HUDEP-2 (cell line): ENCODE data around the gene RPS6KA2.
A peak's percentile ranks its signal among the peaks of the same experiment; 100 is the strongest.

ENCODE experiments used
- DNase-seq, 76 experiments: peaks; one replicate each; lab custom pipeline; 2025; ENCODE audit not compliant: unreplicated experiment in 76 of 76; lab: John Stamatoyannopoulos, UW

Gene RPS6KA2

DNA sequence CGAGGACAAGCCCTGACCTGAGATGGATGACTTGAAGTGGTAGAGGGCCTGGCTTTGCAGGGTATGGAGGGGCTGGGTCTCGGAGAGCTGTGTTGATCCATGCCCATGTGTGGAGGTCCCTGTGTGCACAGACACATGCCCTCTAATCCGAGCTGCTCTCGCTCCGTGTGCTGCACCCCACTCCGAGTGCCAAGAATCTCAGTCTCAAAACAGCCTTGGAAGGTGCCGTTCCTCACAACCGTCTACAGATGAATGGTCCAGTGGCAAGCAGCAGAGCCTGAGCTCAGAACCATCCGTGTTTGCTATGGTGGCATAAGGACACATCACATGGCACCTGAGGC, 133.0 kb downstream of the RPS6KA2 start:
- DNase-seq = no peak

DNA sequence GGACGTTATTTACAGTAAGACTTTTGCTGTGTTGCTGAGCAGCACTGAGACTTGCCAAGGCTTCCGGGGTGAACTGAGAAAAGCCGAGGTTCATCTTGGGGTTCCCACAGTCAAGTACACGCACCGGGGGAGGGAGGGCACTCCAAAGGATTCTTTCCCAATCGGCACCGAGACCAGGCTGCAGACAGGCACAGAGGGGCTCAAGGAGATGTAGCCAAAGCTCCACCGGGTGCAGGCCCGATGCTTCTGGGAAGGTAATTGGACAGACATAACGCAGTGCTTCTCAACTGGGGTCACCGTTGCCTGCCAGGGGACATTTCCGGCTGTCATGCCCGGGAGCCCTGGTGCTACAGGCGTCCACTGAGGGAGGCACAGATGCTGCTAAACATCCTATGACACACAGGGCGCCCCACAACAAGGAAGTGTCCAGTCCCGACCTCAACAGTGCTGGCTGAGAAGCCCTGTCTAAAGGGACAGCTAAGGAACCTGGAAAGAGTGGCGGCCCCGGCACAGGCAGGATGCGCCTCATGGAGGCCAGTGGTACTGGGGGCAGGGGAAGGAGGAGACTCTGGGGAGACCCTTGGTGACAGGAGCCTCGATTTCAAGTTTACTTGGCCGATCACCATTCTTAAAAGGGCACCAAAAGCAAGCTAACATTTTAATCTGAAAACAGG, 133.5 kb downstream of the RPS6KA2 start:
- DNase-seq = no peak

DNA sequence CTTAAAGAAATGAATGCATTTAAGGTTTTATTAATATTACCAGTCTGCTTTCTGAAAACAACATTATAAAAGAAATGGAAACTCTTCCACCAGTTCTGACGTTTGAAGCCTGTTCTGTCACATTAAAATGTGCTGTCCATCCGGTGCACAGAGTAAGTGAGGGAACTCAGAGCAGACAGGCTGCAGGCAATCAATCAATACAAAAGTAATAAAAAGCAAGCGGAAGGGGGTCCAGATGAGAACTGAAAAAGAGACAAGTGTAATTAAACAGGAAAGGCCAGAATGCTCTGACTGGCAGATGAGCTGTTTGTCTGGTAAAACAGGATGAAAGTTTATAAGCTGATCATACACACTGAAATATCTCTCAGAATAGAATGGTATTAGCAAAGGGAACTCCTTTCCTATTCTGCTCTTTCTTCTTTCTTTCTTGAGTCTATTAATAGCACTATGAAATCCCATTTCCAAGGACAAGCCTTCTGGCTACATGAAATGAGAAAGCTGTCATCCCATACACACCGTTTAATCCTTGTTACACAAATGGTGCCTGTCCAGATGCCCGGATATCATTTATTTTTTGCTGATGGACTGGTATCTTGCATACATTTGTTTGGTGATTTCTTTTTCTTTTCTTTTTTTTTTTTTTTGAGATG, 134.8 kb downstream of the RPS6KA2 start:
- no peak for DNase-seq

DNA sequence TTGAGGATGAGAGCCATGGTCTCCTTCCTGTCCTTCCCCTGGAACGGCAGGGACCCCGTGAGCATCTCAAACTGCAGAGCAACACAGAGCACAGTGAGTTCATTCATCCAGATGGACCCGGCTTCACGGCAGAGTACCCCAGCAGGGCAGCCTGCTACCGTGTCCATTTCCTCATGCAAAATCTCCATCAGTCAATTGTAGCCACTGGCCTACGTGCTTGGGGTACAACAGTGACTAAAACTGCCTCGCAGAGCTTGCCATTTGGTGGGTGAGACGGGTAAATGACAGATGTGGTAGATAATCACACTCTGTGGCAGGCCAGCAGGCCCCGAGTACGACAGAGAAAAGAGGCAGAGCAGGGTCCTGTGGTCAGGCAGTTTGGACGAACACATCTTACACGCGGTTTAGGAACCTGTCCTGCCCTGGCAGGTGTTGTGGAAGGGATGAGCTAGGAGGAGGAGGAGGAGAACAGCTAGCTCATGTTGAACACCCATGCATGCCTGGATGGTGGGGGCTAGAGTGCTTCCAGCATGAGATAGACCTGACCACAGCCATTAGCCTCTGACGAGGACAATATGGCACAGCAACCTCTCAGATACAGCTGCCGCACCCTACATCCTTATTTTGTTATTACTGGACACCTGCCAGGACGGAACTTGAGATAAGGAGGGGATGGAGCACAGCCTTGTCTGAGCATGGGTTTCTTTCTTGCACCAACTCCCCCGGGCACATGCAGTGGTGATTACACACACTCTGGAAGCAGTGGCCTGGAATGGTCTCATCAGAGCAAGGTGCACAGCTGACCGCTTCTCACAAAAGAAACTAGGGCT, 136.2 kb downstream of the RPS6KA2 start:
- DNase-seq = peak in 22 of 76 experiments; percentile 8 to 44 (median 20)

DNA sequence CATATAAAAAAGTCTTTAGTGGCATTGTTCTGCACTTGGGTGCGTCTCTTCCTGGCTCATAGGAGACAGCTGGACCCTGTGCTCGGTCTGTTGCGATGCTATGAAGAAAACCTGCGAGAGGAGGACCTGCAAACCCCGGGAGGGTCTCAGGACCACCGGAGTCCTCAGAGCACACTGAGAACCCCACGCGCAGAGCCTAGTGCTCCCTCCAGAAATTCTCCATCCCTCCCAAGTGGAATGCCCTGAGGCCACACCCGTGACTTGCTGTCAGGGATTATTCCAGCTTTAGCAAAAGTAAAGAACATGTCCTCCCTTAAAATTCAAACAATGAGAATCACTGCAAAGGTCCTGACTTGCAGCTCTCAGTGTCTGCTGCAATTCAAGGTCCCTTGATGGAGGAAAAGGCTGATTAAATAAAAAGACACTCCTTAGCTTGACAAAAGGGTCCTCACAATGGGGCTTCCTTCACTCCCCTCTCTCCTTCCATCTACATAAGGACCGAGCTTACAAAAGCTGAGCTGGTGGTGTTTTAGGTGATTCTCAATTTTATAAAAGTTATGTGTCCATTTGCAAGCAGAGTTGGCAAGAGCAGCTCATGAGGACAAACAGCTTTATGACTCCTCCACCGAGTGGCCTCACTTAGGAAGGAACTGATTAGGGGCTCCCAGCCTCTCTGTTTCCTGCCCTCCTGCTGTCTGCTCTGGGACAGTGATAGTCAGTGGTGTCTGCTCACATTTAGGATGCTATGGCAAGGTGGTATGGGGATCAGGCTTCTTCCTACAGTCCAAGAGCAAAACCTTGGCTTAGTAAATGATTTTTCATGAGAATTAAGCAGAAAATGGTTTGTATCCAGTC, 137.5 kb downstream of the RPS6KA2 start:
- no peak for DNase-seq

DNA sequence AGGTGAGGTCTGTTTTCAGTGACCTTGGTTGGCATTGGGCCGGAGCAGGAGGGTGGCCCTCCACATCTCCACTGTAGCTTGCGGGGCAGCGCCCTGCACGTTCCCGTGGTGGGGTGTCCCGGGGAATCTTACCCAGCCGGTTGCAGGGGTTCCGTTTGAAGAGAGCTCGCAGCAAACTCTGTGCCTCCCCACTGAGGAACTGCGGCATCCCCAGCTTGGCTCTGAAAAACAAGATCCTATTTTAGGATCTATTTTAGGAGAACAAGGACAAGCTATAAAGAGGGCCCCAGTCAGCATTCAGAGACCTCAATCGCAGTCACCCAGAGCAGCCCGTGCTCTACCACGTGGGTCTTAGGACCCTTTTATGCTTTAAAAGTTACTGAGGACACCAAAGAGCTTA, 138.3 kb downstream of the RPS6KA2 start:
- DNase-seq = no peak

DNA sequence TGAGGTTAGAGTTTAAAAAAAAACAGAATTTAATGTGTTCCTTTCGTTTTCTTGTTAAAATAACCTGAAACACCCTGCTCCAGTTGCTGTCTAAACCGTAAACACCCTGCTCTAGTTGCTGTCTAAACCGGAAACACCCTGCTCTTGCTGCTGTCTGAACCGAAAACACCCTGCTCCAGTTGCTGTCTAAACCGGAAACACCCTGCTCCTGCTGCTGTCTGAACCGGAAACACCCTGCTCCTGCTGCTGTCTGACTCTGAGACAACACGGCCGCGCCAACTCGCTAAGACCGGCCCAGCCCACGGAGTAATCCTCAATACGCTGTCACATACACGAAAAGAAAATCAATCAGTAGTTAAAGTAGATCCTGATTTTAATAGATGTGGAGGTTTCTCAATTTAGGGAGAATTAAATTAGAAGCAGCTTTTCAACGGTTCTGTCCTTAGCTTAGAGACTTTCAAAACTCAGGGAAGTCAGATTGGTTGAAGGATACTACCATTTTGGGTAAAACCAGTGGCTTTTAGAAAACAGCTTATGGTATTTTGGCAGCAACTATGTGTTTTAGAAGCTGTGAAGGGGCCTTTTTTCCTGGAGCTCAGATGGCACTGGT, 138.9 kb downstream of the RPS6KA2 start:
- peak in 1 of 76 experiments; percentile 17 for DNase-seq

DNA sequence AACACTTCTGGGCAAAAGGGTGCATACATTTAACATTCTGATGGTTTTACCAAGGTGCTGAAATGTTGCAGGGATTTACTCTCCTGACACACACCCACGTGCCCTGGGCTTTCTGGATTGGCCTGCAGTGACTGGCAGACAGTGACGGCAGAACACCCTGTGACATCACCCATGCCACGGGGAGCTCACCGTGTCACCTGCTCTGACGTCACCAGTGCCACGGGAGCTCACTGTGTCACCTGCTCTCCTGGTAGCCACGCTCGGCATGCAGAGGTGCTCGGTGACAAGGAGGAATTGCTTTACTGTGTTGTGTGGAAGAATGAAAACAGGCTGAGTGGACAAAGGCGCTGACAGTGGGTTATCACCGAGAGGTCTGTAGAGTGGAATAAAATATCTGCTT, 139.9 kb downstream of the RPS6KA2 start:
- DNase-seq = no peak

DNA sequence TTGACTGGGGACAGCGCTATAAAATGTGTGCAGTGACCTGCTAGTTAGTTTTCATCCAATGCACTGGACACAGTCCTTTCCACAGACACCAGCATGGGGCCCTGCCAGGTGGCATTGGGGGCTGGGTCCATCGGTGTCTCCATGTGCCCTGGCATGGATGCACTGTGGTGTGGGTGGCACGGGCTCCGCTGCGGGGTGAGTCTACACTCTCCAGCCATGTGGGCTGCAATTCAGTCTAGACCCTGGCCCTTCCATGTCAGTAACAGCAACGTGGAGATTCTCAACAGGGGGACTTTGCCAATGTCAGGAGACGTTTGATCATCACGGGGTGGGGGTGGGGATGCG, 140.5 kb downstream of the RPS6KA2 start:
- DNase-seq = no peak

DNA sequence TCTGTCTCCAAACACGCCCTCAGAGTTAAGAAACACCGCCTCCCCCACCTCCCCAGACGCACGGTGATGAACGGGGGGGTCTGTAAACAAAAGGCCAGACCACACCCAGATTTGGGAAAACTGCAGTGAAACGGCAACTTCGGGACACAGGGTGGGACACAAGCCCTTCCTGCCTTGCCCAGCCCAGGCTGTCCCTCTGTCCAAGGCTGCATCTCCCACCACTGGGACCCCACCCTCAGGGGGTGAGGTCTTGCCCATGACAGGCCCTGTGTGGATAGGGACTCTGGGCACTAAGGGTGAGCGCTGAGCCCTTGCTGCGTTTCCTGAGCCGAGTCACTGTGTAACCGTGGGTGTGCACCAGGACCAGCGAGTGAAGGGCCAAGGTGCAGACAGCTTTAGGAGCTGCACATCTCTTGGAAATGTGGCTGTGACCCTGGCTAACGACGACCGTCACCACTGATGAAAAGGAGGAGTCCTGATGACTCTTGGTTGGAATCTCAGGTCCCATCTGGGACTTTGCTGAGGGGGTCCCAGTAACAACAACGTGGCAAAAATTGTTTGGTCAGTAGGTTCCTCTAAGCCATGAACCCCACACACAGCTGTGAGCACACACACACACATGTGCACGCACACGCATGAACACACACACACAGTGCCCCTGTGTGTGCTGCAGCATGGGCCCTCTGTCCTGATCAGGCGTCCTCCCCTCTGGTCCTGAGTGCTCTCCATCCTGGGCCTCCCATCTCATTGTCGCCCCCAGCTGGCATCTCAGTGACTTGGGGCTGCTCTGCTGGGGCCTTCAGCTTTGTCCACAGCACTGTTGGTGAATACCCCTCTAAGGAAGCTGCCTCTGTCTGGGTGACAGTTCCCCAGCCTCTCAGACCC, 141.2 kb downstream of the RPS6KA2 start:
- DNase-seq = no peak

DNA sequence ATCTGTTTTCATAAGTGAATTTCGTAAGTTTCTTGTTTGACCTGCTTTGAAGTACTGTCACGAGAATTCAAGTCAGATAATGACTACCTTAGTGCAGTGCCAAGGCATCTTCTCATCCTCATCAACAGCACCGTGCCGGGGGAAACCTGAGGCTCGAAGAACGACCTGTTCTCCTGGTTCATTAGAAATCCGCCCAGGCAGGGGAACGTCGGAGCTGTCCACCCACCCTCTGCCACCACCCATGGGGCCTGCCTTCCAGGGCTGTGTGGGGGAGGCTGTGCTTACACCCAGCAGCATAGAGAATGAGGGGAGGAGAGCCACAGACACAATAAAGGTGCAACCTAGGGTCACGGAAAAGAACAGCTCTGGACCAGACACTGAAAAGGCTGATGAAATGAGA, 142.2 kb downstream of the RPS6KA2 start:
- DNase-seq = no peak

DNA sequence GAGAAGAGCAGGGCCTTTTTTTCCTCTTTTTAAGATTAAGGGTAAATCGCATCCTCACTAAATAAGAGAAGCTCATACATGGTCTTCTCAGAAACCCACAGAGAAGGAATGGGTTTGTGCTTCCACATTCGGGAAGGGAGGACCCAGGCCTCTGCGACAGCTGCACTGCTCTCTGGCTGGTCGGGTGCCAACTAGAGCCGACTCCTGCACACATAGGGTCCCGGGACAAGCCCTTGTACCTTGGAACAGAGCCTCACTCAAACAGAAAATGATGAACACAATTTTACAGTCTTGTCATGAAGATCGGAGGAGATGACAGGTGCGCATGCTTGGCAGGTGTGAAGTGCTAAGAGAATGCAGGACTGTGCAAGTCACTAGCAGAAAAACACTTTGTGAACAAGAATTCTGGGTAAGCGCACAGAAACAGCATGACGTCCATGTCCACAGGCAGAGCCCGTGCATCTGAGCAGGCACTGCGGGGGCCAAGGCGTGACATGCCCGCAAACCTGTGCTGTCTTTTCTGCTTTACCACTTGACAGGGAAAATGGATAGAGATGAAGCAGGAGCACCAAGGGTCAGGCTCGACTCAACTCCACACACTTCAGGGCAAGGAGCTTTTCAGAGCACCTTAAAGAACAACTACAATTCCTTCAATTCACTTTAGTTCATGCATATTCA, 143.3 kb downstream of the RPS6KA2 start:
- no peak for DNase-seq

DNA sequence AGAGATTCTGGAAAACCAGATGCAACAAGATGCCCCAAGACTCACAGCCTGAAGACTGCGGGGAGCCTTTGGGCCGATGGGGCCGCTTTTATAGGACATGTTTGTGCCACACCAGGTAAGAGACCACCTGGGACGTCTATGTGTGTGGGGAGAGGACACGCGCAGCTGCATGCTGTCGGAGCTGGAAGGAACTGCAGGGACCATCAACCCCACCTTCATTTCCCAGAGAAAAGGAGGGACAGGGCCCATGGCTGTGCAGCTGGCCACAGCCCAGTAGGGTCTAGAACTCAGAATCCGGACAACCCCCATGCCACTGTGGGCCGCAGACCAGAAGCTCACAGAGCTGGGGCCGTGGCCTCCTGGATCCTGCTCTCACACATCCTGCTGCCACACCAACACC, 144.0 kb downstream of the RPS6KA2 start:
- no peak for DNase-seq

DNA sequence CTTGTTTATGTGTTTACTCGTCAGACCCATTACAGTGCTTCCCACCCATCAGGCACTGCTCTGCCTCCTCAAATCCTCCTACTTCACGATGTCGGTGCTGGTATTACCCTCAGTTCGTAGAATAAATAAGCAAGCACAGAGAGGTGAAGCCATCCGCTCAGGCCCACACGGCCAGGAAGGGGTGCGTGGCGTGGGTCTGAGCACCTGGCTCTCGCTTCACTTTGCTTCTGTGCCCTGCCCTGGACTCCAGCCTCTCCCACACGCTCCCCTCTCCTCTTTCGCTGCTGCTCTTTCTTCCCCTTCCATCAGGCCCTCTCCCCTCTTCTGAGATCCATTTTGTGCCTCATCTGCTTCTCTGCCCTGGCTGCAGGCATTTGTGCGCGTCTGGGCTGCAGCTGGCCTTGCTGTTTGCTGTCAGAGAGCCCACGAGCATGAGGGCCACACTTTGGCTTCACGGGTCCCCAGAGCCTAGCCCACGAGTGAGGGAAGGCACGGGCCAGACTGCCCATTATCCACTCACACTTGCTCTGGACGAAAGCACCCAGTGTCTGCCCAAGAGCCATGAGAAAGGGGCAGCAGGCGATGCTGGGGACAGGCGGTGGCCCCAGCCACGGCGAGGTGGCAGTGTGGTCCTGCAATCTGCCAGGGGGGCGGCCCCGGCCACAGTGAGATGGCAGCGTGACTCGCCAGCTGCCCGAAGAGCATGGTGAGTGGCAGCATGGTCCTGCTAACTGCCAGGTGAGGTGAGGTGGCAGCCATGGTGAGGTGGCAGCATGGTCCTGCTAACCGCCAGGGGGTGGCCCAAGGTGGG, 148.1 kb downstream of the RPS6KA2 start:
- DNase-seq = no peak

DNA sequence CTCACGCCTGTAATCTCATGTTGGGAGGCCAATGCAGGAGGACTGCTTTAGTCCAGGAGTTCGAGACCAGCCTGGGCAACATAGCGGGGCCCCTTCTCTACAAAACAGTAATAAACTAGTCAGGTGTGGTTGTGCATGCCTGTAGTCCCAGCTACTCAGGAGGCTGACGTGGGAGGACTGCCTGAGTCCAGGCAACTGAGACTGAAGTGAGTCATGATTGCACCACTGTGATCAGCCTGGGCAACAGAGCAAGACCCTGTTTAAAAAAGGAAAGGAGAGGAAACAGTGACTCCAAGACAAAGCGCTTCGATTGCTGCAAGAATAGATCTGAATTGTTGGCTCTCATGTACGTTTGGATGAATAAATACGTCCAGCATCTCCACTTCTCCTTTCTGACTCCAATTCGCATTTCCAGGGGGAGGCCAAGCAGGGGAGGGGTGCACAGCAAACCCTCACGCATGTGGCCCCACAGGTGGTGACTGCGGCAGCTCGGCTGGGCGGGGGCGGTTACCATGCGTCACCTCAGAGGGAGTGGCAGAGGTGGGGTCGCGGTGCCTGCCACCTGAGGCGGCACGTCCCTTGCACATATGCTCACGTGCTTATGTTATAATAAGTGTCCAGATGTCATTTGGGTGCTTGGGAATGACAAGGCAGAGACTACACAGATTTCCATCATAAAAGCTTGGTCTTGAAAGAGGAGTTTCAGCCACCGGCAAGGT, 149.2 kb downstream of the RPS6KA2 start:
- no peak for DNase-seq

DNA sequence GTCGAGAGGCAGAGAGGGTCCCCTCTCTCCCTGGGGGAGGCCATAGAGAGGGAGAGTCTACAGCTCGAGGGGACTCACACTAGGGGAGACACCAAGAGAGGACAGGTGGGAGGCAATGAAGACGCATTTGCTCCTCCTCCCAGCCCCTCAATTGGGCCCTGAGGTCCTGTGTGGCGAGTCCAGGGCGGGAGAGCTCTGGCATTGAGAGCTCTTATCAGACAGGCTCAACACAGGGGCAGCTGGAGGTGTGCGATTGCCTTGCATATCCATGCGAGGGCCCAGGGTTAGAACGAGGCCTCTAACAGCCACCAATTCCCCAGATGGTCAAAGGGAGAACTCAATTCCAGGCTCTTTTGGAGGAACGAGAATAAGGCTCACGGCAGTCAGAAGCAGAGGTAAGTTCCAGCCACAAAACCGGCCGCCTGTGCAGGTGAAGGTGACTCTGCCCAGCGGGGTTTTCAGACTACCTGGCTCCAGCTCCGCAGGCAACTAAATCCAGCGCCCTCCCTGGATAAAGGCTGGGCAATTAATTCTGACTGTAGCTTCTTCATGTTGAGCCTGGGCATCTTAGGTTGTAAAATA, 150.3 kb downstream of the RPS6KA2 start:
- no peak for DNase-seq

DNA sequence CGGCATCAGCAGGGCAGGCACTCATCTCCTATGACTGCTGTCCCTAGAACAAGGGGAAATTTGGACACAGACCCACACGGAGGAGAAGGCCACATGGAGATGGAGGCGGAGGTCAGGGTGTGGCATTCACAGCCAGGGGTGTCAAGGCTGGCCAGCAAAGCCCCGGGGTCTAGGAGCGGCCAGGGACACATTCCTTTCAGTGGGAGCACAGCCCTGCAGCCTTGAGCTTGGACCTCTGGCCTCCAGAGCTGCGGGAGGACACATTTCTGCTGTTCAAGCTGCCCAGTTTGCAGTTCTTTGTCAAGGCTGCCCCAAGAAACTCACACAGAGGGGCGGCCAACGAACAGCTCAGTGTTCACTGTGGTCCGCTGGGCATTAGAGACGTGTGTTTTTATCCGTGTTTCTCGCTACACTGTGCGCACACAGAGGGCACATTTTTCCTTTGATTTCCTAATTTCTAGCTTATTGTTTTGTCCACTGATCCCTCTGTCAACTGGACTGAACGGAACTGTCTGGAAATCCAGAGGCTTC, 150.9 kb downstream of the RPS6KA2 start:
- DNase-seq = no peak
